ENCODE measurements around the gene MED1.
A peak's percentile ranks its signal among the peaks of the same experiment; 100 is the strongest.
"Not testable (repeated sequence)": the region's sequence is repeated elsewhere in the genome, so short reads cannot be mapped to it uniquely, and the experiment has no call there.

The MED1 gene

DNA sequence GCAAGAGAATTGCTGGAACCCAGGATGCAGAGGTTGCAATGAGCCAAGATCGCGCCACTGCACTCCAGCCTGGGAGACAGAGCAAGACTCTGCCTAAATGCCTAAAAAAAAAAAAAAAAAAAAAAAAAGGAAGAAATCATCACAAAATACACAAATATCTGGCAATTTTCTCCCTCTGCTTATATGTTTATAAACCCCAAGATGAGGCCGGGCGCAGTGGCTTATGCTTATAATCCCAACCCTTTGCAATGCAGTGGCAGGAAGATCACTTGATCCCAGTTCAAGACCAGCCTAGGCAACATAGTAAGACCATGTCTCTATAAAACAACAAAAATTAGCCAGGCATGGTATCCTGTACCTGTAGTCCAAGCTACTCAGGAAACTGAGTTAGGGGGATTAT lies 21.5 kb downstream of the MED1 start:
- no peak for FAIRE-seq

GRCh38 chr17:39416141-39416540 lies 34.9 kb downstream of the MED1 start:
- FAIRE-seq: no peak

DNA sequence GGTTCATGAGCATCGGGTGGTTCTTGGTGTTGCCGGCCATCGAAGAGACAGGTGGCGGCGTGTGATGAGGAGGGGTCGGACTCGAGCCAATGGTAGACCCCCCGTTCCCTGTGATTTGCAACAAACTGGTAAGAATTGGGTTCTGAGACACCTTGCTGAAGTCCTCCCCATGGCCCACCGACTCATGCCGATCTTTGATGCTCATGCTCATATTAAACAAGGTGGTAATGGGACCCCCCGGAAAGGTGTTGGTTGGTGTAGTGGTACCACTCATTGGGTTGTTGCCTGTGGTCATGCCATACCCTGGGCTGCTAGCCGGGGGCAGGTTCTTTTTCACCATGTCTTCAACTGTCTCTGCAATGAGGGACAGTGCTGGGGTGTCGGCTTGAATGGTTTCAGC lies 40.8 kb downstream of the MED1 start:
- no peak for FAIRE-seq

- no peak for FAIRE-seq
Observed at GRCh38 chr17:39408360-39408759, 42.7 kb downstream of the MED1 start.

DNA sequence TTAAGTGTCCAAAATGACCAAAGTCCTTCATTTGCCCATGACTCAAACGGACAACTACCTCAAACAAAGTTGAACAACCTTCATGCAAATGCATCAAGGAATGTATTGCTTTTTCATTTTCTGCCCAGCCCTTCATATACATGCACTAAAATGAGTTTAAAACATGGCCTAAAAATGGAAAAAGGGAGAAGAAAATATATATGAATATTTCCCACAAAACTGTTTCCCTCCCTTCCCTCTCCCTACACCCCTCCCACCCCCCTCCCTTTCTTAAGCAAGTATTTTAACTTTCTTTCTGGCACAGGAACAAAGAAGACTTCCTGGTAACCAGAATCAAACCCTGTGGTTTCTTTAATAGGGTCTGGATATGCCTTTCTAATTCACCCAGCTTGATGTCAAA lies 44.1 kb downstream of the MED1 start:
- FAIRE-seq: no peak

GRCh38 chr17:39405436-39405835 lies 45.6 kb downstream of the MED1 start:
- FAIRE-seq: no peak

GRCh38 chr17:39404542-39405378 lies 46.3 kb downstream of the MED1 start:
- FAIRE-seq: no peak

GRCh38 chr17:39402890-39403605 lies 48.0 kb downstream of the MED1 start:
- no peak for FAIRE-seq

GRCh38 chr17:39402244-39402889 lies 48.7 kb downstream of the MED1 start:
- peak; percentile 78 for FAIRE-seq

DNA sequence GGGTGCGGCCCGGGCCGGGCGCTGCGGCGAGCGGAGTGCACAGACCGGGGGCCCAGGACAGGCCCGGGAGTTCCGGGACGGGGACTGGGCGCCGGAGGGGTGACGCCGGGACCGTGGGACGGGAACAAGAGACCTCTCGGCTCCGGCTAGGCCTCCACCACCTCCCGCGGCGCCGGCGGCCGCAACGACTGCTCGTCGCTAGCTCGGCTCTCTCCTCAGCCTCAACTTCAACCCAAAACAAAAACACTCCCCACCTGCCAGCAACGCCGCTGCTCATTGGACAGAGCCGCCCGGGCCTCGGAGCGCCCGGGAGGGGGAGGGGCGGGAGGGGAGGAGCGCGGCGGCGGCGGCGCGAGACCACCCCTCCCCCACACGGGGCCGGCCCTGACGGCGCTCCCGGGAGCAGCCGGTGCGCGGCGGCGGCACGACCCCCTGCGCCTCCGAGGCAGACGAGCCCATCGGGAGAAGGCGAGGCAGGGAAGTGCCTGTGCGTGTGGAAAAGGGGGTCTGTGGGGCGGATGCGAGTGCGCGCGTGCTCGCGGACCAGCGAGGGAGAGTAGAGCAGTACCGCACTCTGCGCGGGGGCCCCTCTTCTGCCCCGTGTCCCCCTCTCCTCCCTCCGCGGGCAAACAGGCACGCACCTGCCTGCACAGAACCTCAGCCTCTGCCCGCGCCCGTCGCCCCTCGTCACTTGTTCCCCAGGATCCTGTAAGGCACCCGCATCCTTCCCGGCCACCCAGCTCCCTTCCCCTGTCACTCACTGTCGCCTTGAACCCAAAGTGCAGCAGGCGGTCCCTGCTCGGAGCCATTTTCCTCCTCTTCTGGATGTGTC lies 49.4 kb downstream of the MED1 start, which contains the start of gene FBXL20:
Gene FBXL20, minus strand, starts transcription at position 215 of the 832 bp plus-strand sequence. CDS start 224 bp downstream, outside the sequence.
- no peak for FAIRE-seq

- FAIRE-seq: no peak
Observed at GRCh38 chr17:39400547-39401411, 50.3 kb downstream of the MED1 start.

GRCh38 chr17:39399791-39400190 lies 51.3 kb downstream of the MED1 start:
- no peak for FAIRE-seq

DNA sequence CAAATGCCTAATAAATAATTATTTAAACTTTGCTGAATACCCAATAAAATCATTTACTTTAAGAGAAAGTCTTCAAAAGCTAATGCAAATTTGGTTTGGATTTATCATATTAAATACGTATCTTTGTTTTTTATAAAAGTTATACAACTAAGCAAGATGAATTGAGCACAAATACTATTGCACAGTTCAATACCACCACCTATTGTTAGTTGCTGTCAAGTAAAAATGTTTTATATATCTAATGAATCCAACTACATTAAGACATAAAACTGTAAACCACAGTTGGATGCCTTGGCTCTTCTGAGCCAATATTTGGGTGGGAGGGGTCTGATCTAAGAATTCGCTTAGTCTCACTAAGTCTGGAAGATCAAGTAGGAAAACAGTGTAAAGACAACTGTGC lies 57.3 kb downstream of the MED1 start:
- FAIRE-seq: peak; percentile 43

DNA sequence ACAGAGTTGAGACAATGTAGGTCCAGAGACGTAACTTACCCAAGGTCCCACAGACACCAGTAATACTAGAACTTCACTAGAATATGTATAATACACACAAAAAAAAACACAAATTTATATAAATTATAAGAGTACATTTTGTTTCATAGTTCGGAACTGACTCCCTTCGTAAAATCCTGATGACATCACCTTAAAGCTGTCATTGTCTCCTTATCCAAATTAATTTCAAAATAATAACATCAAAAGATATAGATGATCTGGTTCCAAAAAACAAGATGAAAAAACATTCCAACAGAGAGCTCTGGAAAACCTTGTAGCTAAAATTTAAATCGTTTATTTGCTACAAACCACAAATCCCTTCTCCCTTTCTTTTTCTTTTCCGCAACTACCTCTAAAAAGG lies 59.6 kb downstream of the MED1 start:
- FAIRE-seq: no peak

DNA sequence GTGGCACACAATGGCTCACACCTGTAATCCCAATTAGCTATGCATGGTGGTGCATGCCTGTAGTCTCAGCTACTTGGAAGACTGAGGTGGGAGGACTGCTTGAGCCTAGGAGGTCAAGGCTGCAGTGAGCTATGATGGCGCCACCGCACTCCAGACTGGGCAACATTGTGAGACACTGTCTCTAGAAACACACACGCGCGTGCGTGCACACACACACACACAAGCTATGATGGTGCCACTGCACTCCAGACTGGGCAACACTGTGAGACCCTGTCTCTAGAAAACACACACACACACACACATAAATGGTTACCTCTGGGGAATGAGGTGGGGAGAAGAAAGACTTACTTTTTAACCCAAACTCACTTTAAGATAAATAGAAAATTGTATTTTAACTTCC lies 66.0 kb downstream of the MED1 start:
- FAIRE-seq: no peak

- FAIRE-seq: no peak
Observed at GRCh38 chr17:39380144-39380543, 70.9 kb downstream of the MED1 start.

DNA sequence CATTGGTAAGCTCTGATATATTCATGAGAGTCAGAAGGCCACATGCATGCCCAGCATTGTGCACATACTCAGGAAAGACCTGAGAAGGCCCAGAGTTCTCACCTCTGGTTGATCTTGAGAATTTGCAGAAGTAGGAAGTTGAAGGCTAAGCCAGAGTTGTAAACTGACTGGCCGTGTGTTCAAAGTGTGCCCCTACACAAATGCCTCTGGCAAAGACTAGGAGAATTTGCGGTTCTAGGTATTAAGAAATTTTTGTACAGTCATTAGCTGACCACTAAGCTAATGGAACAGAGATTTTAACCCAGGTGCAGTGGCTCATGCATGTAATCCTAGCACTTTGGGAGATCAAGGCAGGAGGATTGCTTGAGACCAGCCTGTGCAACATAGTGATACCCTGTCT lies 74.6 kb downstream of the MED1 start:
- no peak for FAIRE-seq

DNA sequence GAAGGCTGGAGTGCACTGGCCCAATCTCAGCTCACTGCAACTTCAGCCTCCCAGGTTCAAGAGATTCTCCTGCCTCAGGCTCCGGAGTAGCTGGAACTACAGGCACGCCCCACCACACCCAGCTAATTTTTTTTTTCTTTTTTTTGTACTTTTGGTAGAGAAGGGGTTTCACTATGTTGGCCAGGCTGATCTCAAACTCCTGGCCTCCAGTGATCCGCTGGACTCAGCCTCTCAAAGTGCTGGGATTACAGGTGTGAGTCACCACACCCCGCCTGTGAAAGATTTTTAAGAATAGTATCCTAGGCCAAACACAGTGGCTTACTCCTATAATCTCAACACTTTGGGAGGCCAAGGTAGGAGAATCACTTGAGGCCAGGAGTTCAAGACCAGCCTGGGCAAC lies 83.3 kb downstream of the MED1 start:
- not testable (repeated sequence) for FAIRE-seq

- no peak for FAIRE-seq
Observed at GRCh38 chr17:39365872-39366271, 85.2 kb downstream of the MED1 start.

GRCh38 chr17:39365242-39365641 lies 85.8 kb downstream of the MED1 start:
- no peak for FAIRE-seq

DNA sequence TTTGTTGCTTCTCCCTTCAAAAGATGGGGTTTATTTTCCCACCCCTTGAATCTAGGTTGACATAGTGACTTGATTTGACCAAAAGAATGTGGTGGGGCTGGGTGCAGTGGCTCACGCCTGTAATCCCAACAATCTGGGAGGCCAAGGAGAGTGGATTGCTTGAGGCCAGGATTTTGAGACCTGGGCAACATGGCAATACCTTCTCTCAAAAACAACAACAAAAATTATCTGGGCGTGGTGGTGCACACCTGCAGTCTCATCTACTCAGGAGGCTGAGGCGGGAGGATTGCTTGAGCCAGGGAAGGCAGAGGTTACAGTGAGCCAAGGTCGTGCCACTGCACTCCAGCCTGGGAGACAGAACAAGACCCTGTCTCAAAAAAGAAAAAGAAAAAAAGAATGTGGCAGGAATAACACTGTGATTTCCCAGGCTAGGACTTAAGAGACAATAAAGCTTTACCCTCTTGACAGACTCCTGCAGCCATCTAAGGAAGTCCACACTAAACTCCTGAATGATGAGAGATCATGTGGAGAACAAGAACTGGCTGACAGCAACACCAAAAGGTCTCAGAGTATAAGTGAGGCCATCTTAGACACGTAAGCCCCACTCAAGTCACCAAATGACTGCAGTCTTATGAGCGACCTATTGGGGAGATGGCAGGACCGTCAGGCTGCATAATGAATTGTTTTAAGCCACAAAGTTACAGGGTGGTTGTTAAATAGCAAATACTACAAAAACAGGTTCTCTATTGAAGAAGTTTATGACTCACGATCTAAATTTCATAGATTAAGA lies 86.6 kb downstream of the MED1 start:
- FAIRE-seq: no peak
